IMR-90 (cell line): ENCODE results near the gene CDRT4. TPM values are rescaled to one million over a fixed set of nuclear protein-coding genes. Genes with fewer than 3 reads are reported as not detected.

ENCODE experiments used
- ATAC-seq: fragments of 200-7000 bp; cut with Tn5 transposase; 2 replicates; pipeline ENCODE4 v1.9.1; 2020; ENCODE audit warnings: low read depth, mild to moderate bottlenecking, moderate library complexity
- BruUV-seq: library from RNA; stranded (reverse); fragments of 400-500 nt; replicated peaks from 2 replicates; lab custom pipeline; 2021; lab: Mats Ljungman, UMichigan
- CTCF ChIA-PET: fragments of 300-600 bp; formaldehyde crosslinking; extraction: SDS; loops from one replicate; lab custom pipeline; 2021; ENCODE audit warnings: antibody characterized with exemption; lab: Yijun Ruan, JAX
- POLR2A ChIA-PET: fragments of 300-600 bp; sonication (Branson Sonifier 250); formaldehyde crosslinking; loops from one replicate; lab custom pipeline; 2022; ENCODE audit warnings: antibody characterized with exemption; ENCODE audit not compliant: unreplicated experiment; lab: Charles Lee
- DNase-seq: peaks from one replicate; pipeline ENCODE4 v3.0.0; 2013
- H2AFZ ChIP-seq: replicated peaks from 2 replicates; pipeline ENCODE3; 2013; ENCODE audit warnings: low read length, mild to moderate bottlenecking; ENCODE audit not compliant: poor library complexity
- H2AK5ac ChIP-seq: 2 replicates; pipeline ENCODE4 v1.6.1; 2013; ENCODE audit warnings: low read depth, low read length, inconsistent platforms
- H2AK9ac ChIP-seq: replicated peaks from 2 replicates; pipeline ENCODE3; 2013; ENCODE audit warnings: mild to moderate bottlenecking, low read depth, low read length, moderate library complexity; ENCODE audit not compliant: poor library complexity
- H2BK120ac ChIP-seq: 2 replicates; pipeline ENCODE4 v1.6.1; 2013; ENCODE audit warnings: low read depth, low read length, inconsistent platforms
- H2BK15ac ChIP-seq: 3 replicates; pipeline ENCODE4 v1.6.1; 2013; ENCODE audit warnings: low read depth, low read length, inconsistent platforms
- H2BK20ac ChIP-seq: 2 replicates; pipeline ENCODE4 v1.6.1; 2013; ENCODE audit warnings: low read depth, mild to moderate bottlenecking, inconsistent platforms, low read length, moderate library complexity
- H2BK5ac ChIP-seq: 2 replicates; pipeline ENCODE4 v1.6.1; 2013; ENCODE audit warnings: mild to moderate bottlenecking, low read depth, low read length, inconsistent platforms; ENCODE audit not compliant: poor library complexity, severe bottlenecking
- H3K14ac ChIP-seq: replicated peaks from 2 replicates; pipeline ENCODE4 v1.6.1; 2013; ENCODE audit warnings: low read depth, low read length, inconsistent platforms
- H3K18ac ChIP-seq: 2 replicates; pipeline ENCODE4 v1.6.1; 2013; ENCODE audit warnings: low read depth, low read length, control low read depth
- H3K23ac ChIP-seq: 2 replicates; pipeline ENCODE4 v1.6.1; 2013; ENCODE audit warnings: low read depth, low read length, inconsistent platforms
- H3K27ac ChIP-seq: 2 replicates; pipeline ENCODE4 v1.5.1; 2013; ENCODE audit warnings: mild to moderate bottlenecking, control low read depth, low read length; ENCODE audit not compliant: insufficient read depth
- H3K27me3 ChIP-seq: 2 replicates; pipeline ENCODE4 v1.6.1; 2013; ENCODE audit warnings: low read length; ENCODE audit not compliant: control insufficient read depth, insufficient read depth
- H3K36me3 ChIP-seq: 2 replicates; pipeline ENCODE4 v1.6.1; 2013; ENCODE audit warnings: low read length, mixed read lengths; ENCODE audit not compliant: control insufficient read depth, insufficient read depth
- H3K4ac ChIP-seq: 2 replicates; pipeline ENCODE4 v1.6.1; 2013; ENCODE audit warnings: low read depth, low read length, inconsistent platforms
- H3K4me1 ChIP-seq: 2 replicates; pipeline ENCODE4 v1.6.1; 2013; ENCODE audit warnings: low read length, mixed read lengths; ENCODE audit not compliant: control insufficient read depth, insufficient read depth
- H3K4me2 ChIP-seq: 2 replicates; pipeline ENCODE4 v1.6.1; 2013; ENCODE audit warnings: low read depth, mild to moderate bottlenecking, control low read depth, low read length, moderate library complexity
- H3K4me3 ChIP-seq: 2 replicates; pipeline ENCODE4 v1.5.1; 2013; ENCODE audit warnings: low read depth, mild to moderate bottlenecking, control low read depth, low read length, moderate library complexity; ENCODE audit not compliant: insufficient read depth
- H3K56ac ChIP-seq: 2 replicates; pipeline ENCODE4 v1.6.1; 2013; ENCODE audit warnings: low read length, inconsistent platforms; ENCODE audit not compliant: insufficient read depth; ENCODE audit errors: extremely low read depth
- H3K79me1 ChIP-seq, 2 experiments: 2 replicates each; pipeline ENCODE4 v1.6.1; 2013; ENCODE audit warnings: low read length in 2 of 2, inconsistent platforms in 1 of 2, low read depth in 1 of 2
- H3K9ac ChIP-seq: 2 replicates; pipeline ENCODE4 v1.6.1; 2013; ENCODE audit warnings: low read depth, low read length, control low read depth
- H3K9me1 ChIP-seq: 2 replicates; pipeline ENCODE4 v1.6.1; 2013; ENCODE audit warnings: low read length, inconsistent platforms; ENCODE audit not compliant: insufficient read depth
- H3K9me3 ChIP-seq: 2 replicates; pipeline ENCODE4 v1.6.1; 2013; ENCODE audit warnings: low read length; ENCODE audit not compliant: control insufficient read depth, insufficient read depth
- H4K20me1 ChIP-seq: 2 replicates; pipeline ENCODE4 v1.6.1; 2013; ENCODE audit warnings: low read length, inconsistent platforms; ENCODE audit not compliant: insufficient read depth
- H4K5ac ChIP-seq: 2 replicates; pipeline ENCODE4 v1.6.1; 2013; ENCODE audit warnings: mild to moderate bottlenecking, low read depth, low read length, control low read depth
- H4K8ac ChIP-seq, 2 experiments: 2 replicates each; pipeline ENCODE4 v1.6.1; 2013; ENCODE audit warnings: low read depth in 2 of 2, low read length in 2 of 2, control low read depth in 1 of 2, inconsistent platforms in 1 of 2
- H4K91ac ChIP-seq: 2 replicates; pipeline ENCODE4 v1.6.1; 2013; ENCODE audit warnings: low read depth, low read length, inconsistent platforms; ENCODE audit not compliant: insufficient read depth
- BHLHE40 ChIP-seq: fragments of 150-350 bp; IDR thresholded peaks from 2 replicates; pipeline ENCODE4 v1.6.1; 2016; ENCODE audit warnings: mild to moderate bottlenecking, low read depth, low read length
- CHD1 ChIP-seq: IDR thresholded peaks from 2 replicates; pipeline ENCODE4 v1.6.1; 2012; ENCODE audit warnings: low read depth, low read length, improper control_type of control experiment
- FOS ChIP-seq: fragments of 150-350 bp; IDR thresholded peaks from 2 replicates; pipeline ENCODE4 v1.6.1; 2016; ENCODE audit warnings: low read depth, low read length
- MAZ ChIP-seq: IDR thresholded peaks from 2 replicates; pipeline ENCODE4 v1.6.1; 2012; ENCODE audit warnings: low read depth, mild to moderate bottlenecking, low read length, improper control_type of control experiment, moderate library complexity, borderline replicate concordance
- MXI1 ChIP-seq: IDR thresholded peaks from 2 replicates; pipeline ENCODE4 v1.6.1; 2012; ENCODE audit warnings: low read depth, mild to moderate bottlenecking, low read length, moderate library complexity, borderline replicate concordance
- POLR2A ChIP-seq: IDR thresholded peaks from 2 replicates; pipeline ENCODE4 v1.6.1; 2012; ENCODE audit warnings: mild to moderate bottlenecking, low read depth, low read length
- RAD21 ChIP-seq: IDR thresholded peaks from 2 replicates; pipeline ENCODE4 v1.6.1; 2012; ENCODE audit warnings: low read length, improper control_type of control experiment
- RCOR1 ChIP-seq: IDR thresholded peaks from 2 replicates; pipeline ENCODE4 v1.6.1; 2012; ENCODE audit warnings: mild to moderate bottlenecking, low read length, improper control_type of control experiment; ENCODE audit not compliant: insufficient replicate concordance
- RFX5 ChIP-seq: IDR thresholded peaks from 2 replicates; pipeline ENCODE4 v1.8.0; 2012; ENCODE audit warnings: low read depth, mild to moderate bottlenecking, low read length, moderate library complexity
- WGBS, 2 experiments: methylation state at CpG; one replicate each; pipeline versions ENCODE4 v1.1.5 to v1.1.7; 2013; ENCODE audit warnings: missing lambda C conversion rate in 2 of 2; ENCODE audit not compliant: insufficient read length in 1 of 2; ENCODE audit errors: extremely low coverage in 2 of 2; 5-methylcytosine and 5-hydroxymethylcytosine counted together
- dilution Hi-C: fragments of 300-500 bp; cut with HindIII; formaldehyde crosslinking; loops from one replicate; pipeline ENCODE4 v1.14.3; 2018; ENCODE audit warnings: low sequenced_read_pairs; ENCODE audit not compliant: unreplicated experiment
- in situ Hi-C: fragments of 300-500 bp; cut with MboI; formaldehyde crosslinking; loops from 3 replicates; pipeline ENCODE4 v1.14.3; 2019; ENCODE audit warnings: low sequenced_read_pairs, inconsistent platforms, mixed read lengths
- intact Hi-C: fragments of 100-400 bp; cut with micrococcal nuclease; formaldehyde crosslinking; loops from 2 replicates; pipeline ENCODE4 v1.10.0; 2022
- polyA plus RNA-seq, 3 experiments: library from polyadenylated mRNA; depleted of rRNA; stranded (reverse); fragments of >200 nt; gene quantifications; 2 replicates each; pipeline ENCODE4 v1.2.3, GENCODE V29; 2012; ENCODE audit warnings: low replicate concordance in 1 of 3
- total RNA-seq: library from RNA; depleted of rRNA; stranded (reverse); fragments of >200 nt; gene quantifications from 2 replicates; pipeline ENCODE4 v1.2.3, GENCODE V29; 2012
- TF ChIP-seq, protein P1 (sequence below): conservative IDR thresholded peaks from 2 replicates; pipeline ENCODE4 v1.5.1; 2012; ENCODE audit warnings: mild to moderate bottlenecking, low read depth, low read length, improper control_type of control experiment
- TF ChIP-seq, protein P2 (sequence below): fragments of 150-350 bp; IDR thresholded peaks from 2 replicates; pipeline ENCODE4 v1.6.1; 2016; ENCODE audit warnings: low read depth, mild to moderate bottlenecking, low read length, moderate library complexity, borderline replicate concordance
- TF ChIP-seq, protein P3 (sequence below): fragments of 150-350 bp; IDR thresholded peaks from 2 replicates; pipeline ENCODE4 v1.6.1; 2017; ENCODE audit warnings: mild to moderate bottlenecking, antibody characterized with exemption, low read length, low read depth

Gene CDRT4
- total and polyA plus RNA-seq, 2 of the 4 experiments (the other 2 are of a cell fraction) = 0.90 to 3.7 TPM

DNA sequence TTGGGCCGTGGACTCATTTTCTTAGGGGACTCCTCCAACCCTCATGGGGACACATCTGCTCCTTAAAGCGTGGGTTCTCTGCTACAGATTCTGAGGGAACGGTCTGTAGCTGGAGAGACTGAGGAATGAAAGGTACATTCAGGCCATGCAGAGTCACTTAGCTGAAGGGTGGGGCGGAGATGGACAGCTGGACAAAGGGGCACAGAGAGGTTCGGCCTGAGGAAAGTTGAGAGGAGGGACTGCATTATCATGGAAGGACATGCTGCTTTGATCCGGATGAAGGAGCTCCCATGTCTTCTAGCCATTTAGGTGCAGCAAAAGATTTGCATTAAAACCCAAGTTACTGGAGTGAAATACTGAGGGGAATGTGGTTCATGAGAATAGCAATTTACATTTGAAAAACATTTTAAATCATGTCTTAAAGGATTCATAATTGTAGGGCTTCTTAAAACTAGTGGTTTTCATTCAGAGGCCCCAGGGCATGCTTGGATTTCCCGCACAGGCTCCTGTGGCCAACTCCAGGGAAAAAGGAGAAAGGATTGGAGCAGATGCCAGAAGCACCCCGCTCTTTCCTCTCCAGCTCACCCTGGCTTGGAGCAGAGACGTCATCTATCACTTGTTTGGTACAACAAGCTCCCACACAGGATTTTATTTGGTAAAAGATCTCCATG, 54.2 kb downstream of the CDRT4 start:
- Histone ChIP-seq H3K4me3 (no peak overlapping the region), H3K27ac (no peak overlapping the region), H3K79me1 (0 out of 4 replicates have a peak, but pooled peaks cover 0 to 4% of the 10 kb centered on the region in 2 experiments), H2BK15ac (0 out of 3 replicates have a peak overlapping the region, but pooled peaks have one; percentile 3), H3K27me3 (no peaks in the 10 kb centered on the region), H3K18ac (no peak overlapping the region), H3K36me3 (no peaks in the 10 kb centered on the region), H4K91ac (peak overlapping the region; percentile 1; the same call in 1 of the 2 replicates), H2BK20ac (no peak overlapping the region; the same call in 1 of the 2 replicates), H3K56ac (no peak overlapping the region), H3K4me2 (no peak overlapping the region), H3K4me1 (peaks cover 20% of the 10 kb centered on the region), H2AK5ac (peak overlapping the region; percentile 17; the same call in 1 of the 2 replicates), H2AFZ (no peak overlapping the region), H3K9me3 (no peaks in the 10 kb centered on the region), H2BK5ac (no peak overlapping the region), H3K14ac (no peak overlapping the region), H2BK120ac (peak overlapping the region; percentile 32; the same call in 1 of the 2 replicates), H3K9me1 (peaks cover 15% of the 10 kb centered on the region), H3K23ac (no peak overlapping the region), H4K20me1 (no peaks in the 10 kb centered on the region), H3K9ac (no peak overlapping the region), H3K4ac (peak overlapping the region; percentile 39), H2AK9ac (peak overlapping the region; percentile 49), H4K8ac (no peak overlapping the region), H4K5ac (no peak overlapping the region)
- ChIA-PET CTCF (no interaction called here), POLR2A (interaction anchor here (0.6 kb wide), 1 partner anchor 1082 kb away, joined by 3 read pairs; no protein-coding TSS in a partner anchor)
- no TSS peak for BruUV-seq
- intact Hi-C loops = no loop called here
- 94% methylated on average over 3 of the region's 9 CpGs; no CpG with 5 or more reads in 1 of the 2 experiments for WGBS, 2 experiments
- TF ChIP-seq MAZ (no peak), POLR2A (no peak), RFX5 (no peak), BHLHE40 (no peak), MXI1 (no peak), CHD1 (no peak), RAD21 (no peak), FOS (no peak), RCOR1 (no peak)
- TF ChIP-seq, protein P1, sequence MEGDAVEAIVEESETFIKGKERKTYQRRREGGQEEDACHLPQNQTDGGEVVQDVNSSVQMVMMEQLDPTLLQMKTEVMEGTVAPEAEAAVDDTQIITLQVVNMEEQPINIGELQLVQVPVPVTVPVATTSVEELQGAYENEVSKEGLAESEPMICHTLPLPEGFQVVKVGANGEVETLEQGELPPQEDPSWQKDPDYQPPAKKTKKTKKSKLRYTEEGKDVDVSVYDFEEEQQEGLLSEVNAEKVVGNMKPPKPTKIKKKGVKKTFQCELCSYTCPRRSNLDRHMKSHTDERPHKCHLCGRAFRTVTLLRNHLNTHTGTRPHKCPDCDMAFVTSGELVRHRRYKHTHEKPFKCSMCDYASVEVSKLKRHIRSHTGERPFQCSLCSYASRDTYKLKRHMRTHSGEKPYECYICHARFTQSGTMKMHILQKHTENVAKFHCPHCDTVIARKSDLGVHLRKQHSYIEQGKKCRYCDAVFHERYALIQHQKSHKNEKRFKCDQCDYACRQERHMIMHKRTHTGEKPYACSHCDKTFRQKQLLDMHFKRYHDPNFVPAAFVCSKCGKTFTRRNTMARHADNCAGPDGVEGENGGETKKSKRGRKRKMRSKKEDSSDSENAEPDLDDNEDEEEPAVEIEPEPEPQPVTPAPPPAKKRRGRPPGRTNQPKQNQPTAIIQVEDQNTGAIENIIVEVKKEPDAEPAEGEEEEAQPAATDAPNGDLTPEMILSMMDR = no peak
- TF ChIP-seq, protein P2, sequence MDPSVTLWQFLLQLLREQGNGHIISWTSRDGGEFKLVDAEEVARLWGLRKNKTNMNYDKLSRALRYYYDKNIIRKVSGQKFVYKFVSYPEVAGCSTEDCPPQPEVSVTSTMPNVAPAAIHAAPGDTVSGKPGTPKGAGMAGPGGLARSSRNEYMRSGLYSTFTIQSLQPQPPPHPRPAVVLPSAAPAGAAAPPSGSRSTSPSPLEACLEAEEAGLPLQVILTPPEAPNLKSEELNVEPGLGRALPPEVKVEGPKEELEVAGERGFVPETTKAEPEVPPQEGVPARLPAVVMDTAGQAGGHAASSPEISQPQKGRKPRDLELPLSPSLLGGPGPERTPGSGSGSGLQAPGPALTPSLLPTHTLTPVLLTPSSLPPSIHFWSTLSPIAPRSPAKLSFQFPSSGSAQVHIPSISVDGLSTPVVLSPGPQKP = no peak
- TF ChIP-seq, protein P3, sequence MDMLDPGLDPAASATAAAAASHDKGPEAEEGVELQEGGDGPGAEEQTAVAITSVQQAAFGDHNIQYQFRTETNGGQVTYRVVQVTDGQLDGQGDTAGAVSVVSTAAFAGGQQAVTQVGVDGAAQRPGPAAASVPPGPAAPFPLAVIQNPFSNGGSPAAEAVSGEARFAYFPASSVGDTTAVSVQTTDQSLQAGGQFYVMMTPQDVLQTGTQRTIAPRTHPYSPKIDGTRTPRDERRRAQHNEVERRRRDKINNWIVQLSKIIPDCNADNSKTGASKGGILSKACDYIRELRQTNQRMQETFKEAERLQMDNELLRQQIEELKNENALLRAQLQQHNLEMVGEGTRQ = no peak
- ATAC-seq (no peak), DNase-seq (no peak)
- dilution Hi-C loops = no loop called here
- in situ Hi-C loops = no loop called here
